H1 (cell line): ENCODE results near the gene PTPRE.

Source experiments
- SRF ChIP-seq: IDR thresholded peaks from 2 replicates; pipeline ENCODE4 v1.6.1; 2011; ENCODE audit warnings: mild to moderate bottlenecking, low read depth, low read length, moderate library complexity
- TEAD4 ChIP-seq: IDR thresholded peaks from 2 replicates; pipeline ENCODE4 v1.6.1; 2012; ENCODE audit warnings: low read depth, low read length, inconsistent platforms, mixed read lengths
- TF ChIP-seq, protein P1 (sequence below), 3 experiments: IDR thresholded peaks; 1 replicate in 2 of 3; 2 replicates in 1 of 3; pipeline versions ENCODE4 v1.5.1 to v1.6.1; 2011; ENCODE audit warnings: low read length in 3 of 3, mild to moderate bottlenecking in 3 of 3, inconsistent platforms in 2 of 3, low read depth in 1 of 3, moderate library complexity in 1 of 3; ENCODE audit not compliant: insufficient read depth in 1 of 3; ENCODE audit errors: control extremely low read depth in 1 of 3

GRCh38 chr10:128000471-128001362, 93.8 kb downstream of the PTPRE start:
- TF ChIP-seq, protein P1, sequence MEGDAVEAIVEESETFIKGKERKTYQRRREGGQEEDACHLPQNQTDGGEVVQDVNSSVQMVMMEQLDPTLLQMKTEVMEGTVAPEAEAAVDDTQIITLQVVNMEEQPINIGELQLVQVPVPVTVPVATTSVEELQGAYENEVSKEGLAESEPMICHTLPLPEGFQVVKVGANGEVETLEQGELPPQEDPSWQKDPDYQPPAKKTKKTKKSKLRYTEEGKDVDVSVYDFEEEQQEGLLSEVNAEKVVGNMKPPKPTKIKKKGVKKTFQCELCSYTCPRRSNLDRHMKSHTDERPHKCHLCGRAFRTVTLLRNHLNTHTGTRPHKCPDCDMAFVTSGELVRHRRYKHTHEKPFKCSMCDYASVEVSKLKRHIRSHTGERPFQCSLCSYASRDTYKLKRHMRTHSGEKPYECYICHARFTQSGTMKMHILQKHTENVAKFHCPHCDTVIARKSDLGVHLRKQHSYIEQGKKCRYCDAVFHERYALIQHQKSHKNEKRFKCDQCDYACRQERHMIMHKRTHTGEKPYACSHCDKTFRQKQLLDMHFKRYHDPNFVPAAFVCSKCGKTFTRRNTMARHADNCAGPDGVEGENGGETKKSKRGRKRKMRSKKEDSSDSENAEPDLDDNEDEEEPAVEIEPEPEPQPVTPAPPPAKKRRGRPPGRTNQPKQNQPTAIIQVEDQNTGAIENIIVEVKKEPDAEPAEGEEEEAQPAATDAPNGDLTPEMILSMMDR (IDR thresholded peaks at IDR 0.05; ENCODE audit: control extremely low read depth in 1 of 3, insufficient read depth in 1 of 3, low read depth in 1 of 3, low read length in 3 of 3) = no peak
- TF ChIP-seq TEAD4 (no peak), SRF (no peak)
